Stimulated activated CD8-positive, alpha-beta memory T cell treated with anti-CD3 and anti-CD28 coated beads, Interleukin-15, amount 100 ng/mL, for 1 hour (primary cell): Measurements from ENCODE around the gene ARHGAP22.

Source experiments
- DNase-seq: peaks from one replicate; pipeline ENCODE4 v3.0.0-alpha.2; 2020; ENCODE audit warnings: low read depth

The ARHGAP22 gene

DNA sequence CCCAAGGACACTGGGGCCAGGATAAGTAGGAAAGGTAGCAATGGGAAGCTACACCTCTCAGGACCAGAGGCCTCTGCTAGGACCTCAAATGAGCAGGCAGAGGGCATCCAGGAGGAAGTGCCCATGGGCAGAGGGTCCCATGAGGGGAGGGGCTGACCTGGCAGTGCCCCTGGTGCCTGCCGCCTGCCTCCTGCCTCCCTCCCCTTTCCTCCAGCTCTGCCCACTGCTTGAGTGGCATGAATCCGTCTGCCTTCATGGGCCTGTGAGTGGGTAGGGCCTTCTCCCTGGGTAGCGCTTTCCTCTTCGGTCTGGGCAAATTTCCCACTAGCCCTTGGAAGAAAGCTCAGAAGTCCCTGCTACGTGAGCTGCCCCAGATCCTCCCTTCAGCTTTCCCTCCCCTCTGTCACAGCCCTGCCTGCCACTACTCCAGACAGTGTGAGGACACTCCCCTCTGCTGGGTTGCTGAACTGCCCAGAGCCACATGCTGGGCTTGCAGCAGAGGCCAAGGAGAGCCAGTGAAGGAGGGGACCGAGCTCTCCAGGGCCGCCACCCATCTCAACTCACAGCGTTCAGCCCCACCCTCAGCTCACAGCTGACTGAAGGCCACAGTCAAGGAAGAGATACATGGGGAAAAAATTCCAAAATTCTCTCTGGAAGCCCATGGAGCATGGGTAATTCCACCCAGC is 141.4 kb downstream of the ARHGAP22 start:
- no peak for DNase-seq

DNA sequence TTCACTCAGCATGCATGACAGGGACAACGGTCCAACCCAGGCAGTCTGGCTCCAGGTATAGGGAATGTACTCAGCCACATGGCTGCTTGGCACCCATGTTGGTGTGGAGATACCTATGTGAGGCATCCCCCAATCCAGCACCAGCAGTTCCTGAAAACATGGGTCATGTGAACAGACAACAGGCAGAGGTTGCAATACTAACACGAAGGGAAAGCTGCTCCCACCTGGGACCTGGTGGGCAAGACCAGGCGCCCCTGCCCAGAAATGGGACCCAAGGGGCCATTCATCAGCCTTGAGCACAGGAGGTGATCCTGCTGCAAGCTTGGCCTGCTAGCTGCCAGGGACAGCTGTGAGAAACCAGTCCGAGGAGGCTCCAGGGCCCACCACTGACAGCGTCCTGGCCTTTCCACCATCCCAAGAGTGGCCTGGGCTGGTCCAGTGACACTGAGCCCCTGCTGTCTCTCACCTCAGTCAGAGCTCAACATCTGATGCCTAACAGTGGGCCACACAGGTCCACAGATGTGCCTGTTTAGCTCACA is 142.3 kb downstream of the ARHGAP22 start:
- DNase-seq = no peak

DNA sequence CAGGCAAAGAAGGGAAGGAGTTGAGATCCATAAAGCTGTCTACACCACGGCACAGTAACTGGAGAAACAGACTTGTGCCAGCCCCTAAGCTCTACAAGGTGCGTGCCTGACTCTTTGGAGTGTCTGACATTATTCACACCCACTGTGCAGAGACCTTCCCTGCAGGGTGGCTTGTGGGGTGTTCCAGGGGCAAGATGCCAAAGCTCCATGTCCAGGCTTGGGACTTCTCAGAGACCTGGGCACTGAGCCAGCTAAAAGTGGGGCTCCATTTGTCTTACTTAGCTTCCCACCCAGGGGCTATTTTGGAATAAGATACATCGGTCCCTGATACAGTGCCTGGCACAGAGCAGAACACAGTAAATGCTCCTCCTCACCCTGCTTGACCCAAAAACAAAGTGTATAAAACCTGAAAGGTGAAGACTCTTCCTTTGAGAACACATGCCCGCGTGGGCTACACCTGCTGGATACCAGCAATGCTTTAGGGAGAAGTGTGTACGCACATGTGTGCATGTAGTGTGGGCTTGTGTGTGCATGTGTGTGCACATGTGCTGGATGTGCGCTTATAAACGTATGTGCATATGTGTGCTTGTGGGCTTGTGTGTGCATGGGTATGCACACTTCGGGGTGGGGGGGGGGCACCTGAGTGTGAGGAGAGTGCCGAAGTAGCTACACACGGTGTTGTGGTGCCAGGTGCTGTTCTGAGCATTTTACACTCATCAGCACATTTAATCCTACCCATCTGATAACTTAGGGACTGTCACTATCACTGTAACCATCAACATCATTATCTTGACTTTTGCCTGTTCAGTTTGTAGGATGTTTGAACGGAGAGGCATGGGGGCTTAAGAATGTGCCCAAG is 143.0 kb downstream of the ARHGAP22 start:
- DNase-seq = no peak

DNA sequence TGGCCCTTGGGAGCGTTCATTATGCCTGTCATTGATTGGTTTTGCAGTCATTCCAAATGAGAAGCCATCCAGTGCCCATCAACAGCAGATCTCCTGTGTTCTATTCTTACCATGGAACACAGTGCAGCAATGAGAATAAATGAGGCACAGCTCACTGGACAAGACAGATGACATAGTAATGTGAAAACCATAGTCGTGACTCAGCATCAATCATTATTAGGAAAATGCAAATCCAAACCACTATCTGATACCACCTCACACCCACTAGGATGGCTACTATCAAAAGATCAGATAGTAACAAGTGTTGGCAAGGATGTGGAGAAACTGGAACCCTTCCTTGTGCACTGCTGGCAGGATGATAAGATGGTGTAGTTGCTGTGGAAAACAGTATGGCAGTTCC is 144.7 kb downstream of the ARHGAP22 start:
- DNase-seq = no peak

DNA sequence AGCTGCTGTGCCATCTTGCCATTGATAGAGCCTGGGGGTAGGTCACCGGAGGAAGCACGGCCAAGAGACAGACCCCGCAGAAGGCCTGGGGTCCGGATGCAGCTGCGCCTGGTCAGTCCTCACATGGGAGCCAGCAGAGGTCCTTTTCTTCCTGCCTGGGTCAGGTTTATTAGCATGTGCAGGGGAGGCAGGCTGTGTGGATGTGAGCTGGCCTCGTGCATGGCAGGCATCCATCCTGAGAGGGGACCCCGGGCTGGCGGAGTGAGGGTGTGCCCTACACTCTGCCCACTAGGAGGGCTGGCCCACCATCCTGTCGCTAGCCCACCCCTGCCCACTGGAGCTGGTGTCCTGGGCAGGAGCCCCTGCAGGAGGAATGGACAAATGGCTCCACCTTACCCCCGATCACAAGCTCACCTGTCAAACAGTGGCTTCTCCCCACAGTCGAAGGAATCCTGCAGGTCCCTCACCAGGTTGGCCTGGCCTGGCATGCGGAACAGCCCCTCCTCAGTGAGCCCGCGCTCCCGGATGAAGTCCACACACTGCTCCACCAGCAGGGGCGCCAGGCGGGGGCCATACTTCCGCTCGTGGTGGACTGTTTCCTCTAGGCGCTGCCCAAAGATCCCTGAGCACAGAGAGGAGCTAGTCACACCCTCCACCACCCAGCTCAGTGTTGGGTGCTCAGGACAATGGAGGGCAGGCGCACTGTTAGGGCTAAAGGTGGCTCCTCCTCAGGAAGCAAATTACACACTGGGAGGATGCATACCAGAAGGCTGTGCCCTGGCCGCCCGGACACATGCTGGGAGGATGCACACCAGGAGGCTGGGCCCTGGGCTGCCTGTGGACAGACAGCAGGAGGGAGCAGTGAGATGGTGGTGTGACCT is 145.4 kb downstream of the ARHGAP22 start:
- no peak for DNase-seq

DNA sequence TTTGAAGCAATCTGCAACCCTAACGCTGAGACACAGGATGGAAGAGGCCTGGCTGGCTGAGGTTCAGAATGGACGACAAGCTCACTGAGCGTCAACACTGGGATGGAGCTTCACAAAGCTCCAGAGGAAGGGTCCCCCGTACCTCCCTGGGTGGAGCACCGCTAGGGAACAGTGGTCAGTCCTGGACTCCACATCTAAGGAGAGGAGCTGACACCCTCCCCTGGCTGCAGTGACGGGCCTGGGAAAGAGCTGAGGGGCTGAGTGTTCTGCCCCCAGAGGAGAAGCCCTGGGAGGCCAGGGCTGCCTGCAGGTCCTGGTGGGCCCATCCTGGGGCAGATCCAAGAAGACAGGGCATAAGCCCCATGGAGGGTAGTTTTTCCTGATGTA is 146.2 kb downstream of the ARHGAP22 start:
- DNase-seq = no peak

DNA sequence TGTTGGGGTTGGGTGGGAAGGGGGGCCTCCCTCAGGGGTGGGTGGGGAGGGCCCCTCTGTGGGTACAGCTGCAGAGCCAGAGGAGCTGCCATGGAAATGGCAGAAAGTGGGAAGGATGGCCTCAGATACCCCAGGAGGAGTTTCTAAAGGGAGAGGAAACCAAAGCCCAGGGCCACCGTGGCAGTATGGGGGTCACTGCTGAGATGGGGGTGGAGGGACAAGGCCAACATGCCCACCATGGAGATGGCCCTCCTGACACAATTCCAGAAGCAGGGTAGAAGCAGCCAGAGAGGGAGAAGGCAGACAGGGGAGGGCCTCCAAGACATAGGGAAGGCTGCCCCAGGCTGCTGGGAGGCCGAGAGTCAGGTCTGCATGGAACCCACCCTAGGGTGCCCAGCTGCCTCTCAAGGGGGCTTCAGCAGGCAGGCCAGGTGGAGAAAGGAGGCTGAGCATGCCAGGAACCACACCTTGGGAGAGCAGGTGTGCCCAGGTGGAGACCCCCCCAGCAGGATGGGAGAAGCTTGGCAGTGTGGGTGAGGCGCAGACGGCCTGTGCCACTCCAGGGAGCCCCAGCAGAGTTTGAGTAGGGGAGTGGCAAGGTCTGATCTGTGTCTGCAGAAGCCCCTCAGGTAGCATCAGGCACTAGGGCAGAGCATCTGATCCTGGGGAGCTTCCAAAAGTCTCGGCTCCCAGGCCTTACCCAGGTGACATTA is 146.8 kb downstream of the ARHGAP22 start:
- DNase-seq = no peak

DNA sequence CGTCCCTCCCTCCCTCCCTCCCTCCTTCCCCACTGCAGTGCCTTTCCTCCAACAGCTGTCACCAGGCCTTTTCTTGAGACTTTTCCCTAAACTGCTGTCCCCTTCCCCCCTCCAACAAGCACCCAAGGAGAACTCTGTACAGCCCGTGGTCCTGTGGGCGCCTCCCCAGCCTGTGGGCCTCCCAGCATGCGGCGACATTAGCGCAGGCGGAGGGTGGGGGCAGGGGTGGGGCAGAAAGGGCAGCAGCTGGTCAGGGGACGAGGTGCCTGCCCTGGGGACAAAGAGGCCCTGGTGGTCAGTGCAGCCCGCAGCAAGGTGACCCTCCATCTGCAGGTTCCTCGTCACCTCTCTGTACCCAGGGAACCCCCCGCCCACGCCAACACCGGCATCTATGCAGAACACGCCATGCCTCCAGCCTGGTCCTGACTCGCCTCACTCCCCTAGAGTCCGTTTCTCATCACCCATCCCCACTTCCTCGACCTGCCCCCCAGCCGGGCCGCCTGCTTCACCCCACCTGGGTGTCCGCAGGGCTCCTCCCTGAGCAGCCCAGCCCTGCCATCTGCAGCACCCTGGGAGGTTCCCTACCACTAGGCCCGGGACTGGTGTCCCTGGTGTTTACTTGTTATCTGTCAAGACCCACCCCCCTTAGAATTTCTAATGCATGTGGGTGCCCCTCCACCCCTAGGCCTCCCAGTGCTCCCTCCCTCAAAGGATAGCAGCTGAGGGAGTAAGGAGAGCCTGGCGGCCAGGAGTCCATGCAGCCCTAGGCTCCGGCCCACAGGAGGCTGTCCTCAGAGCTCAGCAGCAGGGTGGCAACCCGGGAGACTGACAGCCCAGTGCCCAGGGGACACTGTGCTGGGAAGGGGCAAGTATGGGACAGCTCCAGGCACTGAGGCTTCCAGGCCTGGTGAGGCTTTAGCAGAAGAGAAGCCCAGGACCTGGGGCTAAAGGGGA is 147.8 kb downstream of the ARHGAP22 start:
- DNase-seq = no peak

DNA sequence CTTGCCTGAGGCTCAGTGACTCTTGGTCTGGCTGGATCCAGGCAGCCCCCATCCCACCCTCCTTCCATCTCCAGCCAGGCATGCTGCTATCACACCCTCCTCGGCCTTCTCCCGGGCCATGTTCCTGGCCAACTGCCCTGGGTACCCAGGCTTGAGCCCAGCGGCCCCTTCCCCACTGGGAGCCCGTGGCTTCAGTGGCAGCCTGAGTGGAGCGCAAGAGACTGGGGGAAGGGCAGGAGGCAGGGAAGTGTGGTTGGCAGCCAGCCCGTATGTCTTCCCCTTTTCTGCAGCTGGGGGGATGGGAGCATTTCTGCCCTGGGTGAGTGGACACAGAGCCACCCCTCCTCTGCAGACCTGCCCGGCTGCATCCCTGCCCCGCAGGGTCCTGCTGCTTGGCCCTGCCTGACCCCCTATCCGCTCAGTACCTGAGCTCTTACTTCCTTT is 148.5 kb downstream of the ARHGAP22 start:
- no peak for DNase-seq

DNA sequence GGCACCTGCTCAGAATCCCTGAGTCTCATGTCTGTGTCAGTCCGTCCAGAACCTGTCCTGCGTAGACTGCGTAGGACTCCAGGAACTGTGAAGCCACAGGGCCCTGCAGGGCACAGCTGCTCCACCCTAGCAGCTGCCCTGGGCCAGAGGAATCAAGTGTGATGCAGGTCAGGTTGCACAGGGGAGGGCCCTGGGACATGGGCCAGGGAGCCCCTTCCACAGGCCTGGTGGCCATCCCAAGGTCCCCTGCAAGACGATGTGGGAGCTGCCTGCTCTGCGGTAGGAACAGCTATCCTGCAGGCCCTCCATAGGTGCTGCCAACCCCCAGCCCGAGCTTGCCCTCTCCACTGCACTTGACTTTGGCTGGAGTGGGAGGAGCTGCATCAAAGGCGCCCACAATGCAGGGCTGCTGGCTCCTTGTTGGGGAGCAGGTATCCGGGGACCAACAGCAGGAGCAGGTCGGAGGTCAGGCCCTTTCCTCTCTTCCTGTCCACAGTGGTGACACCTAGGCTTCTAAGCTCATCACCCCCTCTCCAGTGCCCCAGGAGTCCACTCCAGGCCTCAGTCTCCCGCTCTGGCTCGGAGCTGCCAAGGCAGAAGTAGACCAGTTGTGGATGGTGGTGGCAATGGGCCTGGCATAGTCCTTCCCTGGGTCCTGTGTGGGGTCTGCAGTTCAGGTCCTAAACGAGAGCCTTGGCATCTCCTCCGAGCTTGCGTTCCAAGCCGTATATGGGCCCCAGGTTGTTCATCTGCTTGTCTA is 149.3 kb downstream of the ARHGAP22 start:
- DNase-seq = no peak

DNA sequence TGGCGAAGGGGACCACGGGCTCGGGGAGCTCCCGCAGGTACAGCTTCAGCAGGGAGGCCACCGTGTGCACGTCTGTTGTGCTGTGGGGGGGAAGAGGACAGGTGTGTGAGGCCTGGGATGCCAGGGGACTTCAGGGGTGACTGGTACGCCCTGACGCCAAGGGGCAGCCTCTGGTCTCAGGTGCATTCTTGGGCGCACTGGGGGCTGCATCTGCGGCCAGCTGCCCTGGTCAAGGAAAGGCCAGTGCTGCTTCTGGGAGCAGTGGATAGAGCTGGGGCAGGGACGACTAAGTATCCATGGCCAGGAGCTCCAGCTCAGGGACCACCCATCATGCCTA is 149.8 kb downstream of the ARHGAP22 start:
- DNase-seq = no peak

DNA sequence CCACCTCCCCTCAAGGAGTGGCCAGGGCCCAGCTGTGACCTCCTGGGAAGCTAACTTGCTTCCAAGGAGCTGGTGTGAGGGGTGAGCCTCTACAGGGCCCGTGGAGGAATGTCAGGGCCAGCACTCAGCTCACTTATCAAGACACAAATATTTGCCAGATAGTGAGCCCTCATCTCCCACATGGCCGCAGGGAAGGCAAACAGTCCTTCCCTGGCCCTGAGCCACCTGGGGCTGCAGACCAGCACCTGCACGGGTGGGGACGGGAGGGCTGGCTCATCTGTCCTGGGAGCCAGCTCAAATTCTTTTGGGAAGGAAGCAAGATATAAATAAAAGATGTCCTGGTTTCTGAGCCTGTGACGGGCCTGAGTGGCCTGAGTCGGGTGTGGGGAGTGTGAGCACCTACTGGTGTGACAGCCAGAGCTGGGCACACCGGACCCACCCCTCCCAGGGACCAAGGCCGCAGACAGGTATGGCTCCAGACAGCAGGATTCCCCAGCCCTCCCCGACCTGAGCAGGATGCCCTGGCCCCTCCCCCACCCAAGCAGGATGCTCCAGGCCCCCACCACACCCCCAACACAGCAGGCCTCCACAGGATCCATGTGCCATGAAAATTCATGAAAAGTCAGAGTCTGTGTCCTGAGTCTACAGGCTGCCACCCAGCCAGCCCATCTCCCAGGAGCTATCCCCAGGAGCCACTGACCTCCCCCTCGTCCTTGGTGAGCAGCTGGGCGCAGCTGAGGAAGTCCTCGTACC is 150.4 kb downstream of the ARHGAP22 start:
- no peak for DNase-seq

DNA sequence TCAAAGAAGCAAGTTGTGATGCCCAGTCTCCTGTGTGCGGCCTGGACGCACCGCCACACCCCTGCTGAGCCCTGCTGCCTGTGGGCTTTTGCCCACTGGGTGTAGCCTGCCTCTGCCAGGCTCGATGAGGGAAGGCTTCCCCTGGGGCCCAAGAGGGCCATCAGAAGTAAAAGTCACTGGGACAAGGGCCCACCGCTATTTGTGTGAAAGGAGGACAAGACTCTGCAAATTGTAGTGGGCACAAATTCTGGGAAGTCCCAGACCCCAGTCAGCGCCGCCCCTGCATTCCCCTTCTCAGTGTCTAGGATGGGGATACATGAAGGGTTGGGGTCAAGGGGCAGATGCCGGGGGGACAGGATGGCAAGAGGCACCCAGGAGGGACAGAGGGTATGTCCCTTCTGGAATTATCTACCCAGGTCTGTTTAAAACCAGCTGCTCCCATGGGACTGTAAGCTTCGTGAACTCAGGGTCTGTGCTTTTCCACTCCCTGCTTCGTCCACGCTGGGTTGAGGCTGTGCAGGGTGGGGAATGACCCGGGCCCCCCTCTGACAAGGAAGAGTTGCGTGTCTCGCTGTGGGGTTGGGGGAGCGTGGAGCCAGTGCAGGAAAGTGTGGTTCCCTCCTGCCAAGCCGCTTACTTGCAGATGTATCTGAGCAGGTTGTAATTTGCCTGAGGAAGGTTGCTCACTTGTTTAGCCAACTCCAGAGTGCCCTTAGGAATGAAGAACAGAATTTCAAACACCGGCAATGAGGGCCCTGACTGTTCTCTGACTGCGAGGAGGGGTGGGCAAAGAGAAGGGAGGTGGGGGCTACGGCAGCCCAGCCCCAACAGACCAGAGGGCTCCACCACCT is 151.2 kb downstream of the ARHGAP22 start:
- DNase-seq = no peak

DNA sequence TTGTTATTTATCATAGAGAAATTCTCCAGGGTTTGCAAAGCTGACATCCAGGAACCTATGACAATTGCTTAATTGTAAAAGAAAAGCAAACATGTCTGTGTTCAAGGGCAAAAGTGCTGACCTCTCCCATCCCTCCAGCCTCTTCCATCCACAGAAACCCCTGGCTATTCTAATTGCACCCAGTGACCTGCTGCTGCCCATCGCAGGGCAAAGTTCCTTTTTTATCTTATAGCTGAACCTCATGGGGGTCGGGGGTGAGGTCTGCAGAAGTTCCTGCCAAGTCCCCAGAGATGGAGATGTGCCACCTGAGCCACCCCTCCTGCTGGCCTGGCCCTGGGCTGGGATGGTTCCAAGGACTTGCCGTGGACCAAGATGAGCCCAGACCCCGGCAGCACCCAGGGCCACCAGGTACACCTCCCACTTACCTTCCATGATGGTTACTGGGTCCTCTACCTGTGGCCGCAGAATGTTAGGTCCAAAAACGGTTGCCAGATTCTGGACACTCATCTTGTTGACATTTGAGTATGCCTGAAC is 151.9 kb downstream of the ARHGAP22 start:
- DNase-seq = no peak

DNA sequence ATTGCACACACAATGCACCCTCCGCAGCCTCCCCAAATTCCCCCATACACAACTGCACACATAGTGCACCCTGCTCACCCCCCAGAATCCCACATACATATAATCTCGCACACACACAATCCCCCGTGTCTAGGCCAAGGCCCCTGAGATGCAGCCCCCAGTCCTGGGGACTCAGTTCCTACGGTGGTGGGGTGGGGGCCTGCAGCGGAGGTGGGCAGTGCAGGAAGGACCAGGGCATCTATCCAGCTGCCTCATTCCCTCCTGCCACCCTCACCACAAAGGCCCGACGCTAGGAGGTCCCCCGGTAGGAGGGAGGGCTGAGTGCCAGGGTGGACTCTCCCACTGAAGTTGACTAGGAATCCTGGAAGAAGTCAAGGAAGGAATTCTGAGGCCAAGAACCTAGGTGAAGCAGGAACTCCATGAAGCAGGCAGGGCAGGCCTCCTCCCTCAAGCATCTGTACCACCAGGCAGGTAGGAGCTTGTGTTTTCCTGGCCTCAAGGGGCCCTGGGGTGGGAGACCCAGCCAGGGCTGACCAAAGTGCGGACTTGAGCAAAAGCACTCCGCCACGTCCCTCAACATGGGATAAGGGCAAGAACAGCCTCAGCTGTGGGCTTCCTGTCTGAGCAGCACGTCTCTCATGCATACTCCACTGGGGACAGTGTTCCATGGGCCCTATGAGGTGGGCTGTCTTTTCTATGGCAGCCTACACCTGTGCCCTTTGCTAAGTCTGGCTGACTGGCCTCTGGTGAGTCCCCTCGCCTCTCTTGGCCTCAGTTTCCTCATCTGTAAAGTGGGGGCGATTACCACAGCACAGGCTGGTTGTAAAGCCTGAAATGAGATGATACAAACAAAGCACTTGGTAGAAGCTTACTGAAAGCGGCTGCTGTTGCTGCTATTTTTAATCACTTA is 152.6 kb downstream of the ARHGAP22 start:
- no peak for DNase-seq

DNA sequence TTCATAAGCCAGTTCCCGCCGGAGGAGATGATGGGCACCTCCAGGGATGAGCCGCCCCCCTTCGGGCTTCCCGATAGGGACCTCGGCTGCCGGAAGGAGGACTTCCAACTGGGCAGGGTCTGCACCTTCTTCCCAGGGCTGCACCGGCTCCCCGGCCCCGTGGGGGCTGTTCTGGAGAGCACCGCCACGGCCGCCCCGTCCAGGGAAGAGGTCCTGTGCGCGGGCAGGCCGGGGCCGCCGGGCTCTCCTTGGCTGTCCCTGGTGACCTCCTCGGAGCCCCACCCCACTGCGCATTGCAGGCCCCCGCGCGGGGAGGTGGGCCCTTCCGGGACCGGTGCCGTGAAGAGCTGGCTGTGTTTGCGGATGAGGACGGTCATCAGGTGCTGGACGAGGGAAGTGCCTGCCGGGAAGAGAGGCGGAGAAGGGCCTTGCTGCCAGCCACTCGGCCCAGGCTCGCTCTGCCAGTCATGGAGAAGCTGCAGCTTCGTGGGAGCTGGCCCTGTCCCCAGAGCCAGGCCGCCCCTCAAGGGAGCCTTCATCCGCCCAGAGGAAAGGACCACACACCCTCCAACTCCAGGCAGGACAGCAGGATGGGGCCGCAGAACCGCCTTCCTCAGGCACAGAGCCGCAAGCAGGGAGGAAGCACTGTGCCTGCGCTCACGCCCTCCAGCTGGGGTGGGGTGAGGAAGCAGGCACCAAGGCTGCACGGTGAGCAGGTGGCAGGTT is 154.0 kb downstream of the ARHGAP22 start:
- DNase-seq = no peak
